Body of pancreas (tissue), 4 donors: ENCODE data around the gene ZNF549. TPM values are rescaled to one million over a fixed set of nuclear protein-coding genes. Genes with fewer than 3 reads are reported as not detected.

Experiments
- ATAC-seq: fragments of 150-250 bp; one replicate; pipeline ENCODE4 v1.9.1; 2016
- DNase-seq, 4 donors: peaks; one replicate each; pipeline ENCODE4 v3.0.0-alpha.2; 2019
- H3K27ac ChIP-seq, 4 donors: fragments of 200-600 bp; sonication (generic); 1 replicate in 3 of 4; 2 replicates in 1 of 4; pipeline versions ENCODE4 v1.5.1 to v1.6.1; 2016 to 2019; ENCODE audit warnings: mild to moderate bottlenecking in 1 of 4, mixed read lengths in 1 of 4, moderate library complexity in 1 of 4
- H3K27me3 ChIP-seq, 2 donors: fragments of 200-600 bp; sonication (generic); one replicate each; pipeline ENCODE4 v1.6.0; 2016; ENCODE audit warnings: mild to moderate bottlenecking in 1 of 2
- H3K36me3 ChIP-seq, 2 donors: fragments of 200-600 bp; sonication (generic); replicated peaks in 1 of 2; 2 replicates each; pipeline ENCODE4 v1.5.1; 2016; ENCODE audit warnings: low read depth in 2 of 2; ENCODE audit not compliant: insufficient read depth in 1 of 2
- H3K4me1 ChIP-seq: fragments of 200-600 bp; sonication (generic); one replicate; pipeline ENCODE4 v1.6.0; 2016
- H3K4me3 ChIP-seq, 2 donors: fragments of 200-600 bp; sonication (generic); 1 replicate in 1 of 2; 2 replicates in 1 of 2; pipeline ENCODE4 v1.5.1; 2016 to 2019
- H3K9me3 ChIP-seq, 3 donors: fragments of 200-600 bp; sonication (generic); 1 replicate in 2 of 3; 2 replicates in 1 of 3; pipeline ENCODE4 v1.5.1; 2016
- CTCF ChIP-seq, 7 experiments: fragments of 450-650 bp in 4 of 7; fragments of 200-600 bp in 3 of 7; sonication (generic) in 3 of 7; IDR thresholded peaks; one replicate each; pipeline ENCODE4 v1.5.1; 2016 to 2019; ENCODE audit warnings: antibody characterized with exemption in 7 of 7
- POLR2A ChIP-seq, 3 donors: fragments of 450-650 bp; IDR thresholded peaks; one replicate each; pipeline ENCODE4 v1.6.1; 2016; ENCODE audit warnings: antibody characterized with exemption in 3 of 3, mild to moderate bottlenecking in 2 of 3
- WGBS, 2 donors: methylation state at CpG; one replicate each; pipeline ENCODE4 v1.1.5; 2017; 5-methylcytosine and 5-hydroxymethylcytosine counted together
- intact Hi-C: fragments of 100-400 bp; cut with DNase I; formaldehyde crosslinking; loops from one replicate; pipeline ENCODE4 v1.15.1; 2023
- total RNA-seq, 2 donors: library from RNA; depleted of rRNA; stranded (reverse); fragments of >200 nt; gene quantifications; one replicate each; pipeline ENCODE4 v1.1.0, GENCODE V29; 2016

Gene ZNF549
- total RNA-seq, 2 donors from 2014 or later: 0.66 to 2.3 TPM

GRCh38 chr19:57599761-57600383, 72.7 kb downstream of the ZNF549 start, which contains the start of gene ZNF530:
ZNF530 (plus strand) TSS chr19:57599885; CDS start chr19:57604346, 4,461 bp downstream.
- DNase-seq (peak; percentile 92 to 95 (median 94)), ATAC-seq (peak; percentile 97)
- 0 to 1% methylated on average over 5 to 53 of the region's 53 CpGs for WGBS, 2 donors
- H3K4me1 ChIP-seq: peaks cover 12% of the 10 kb centered on the region
- H3K36me3 ChIP-seq: no peaks in the 10 kb centered on the region
- H3K27ac ChIP-seq: no peak within 1 kb of the TSS
- TF ChIP-seq CTCF (IDR thresholded peaks at IDR 0.05) (no peak), POLR2A (IDR thresholded peaks at IDR 0.05) (peak in 1 of 3 donors; percentile 26)
- intact Hi-C loops: no loop called here
- H3K9me3 ChIP-seq: peaks cover 0 to 12% (median 0%) of the 10 kb centered on the region in 3 donors
- no peaks in the 10 kb centered on the region for H3K27me3 ChIP-seq
- H3K4me3 ChIP-seq: peak within 1 kb of the TSS; percentile 58 to 60

GRCh38 chr19:57606931-57607330, 79.8 kb downstream of the ZNF549 start:
- Histone ChIP-seq H3K9me3 (peaks cover 0 to 11% (median 0%) of the 10 kb centered on the region in 3 donors), H3K27ac (no peak overlapping the region), H3K4me3 (no peak overlapping the region), H3K36me3 (no peaks in the 10 kb centered on the region), H3K4me1 (no peaks in the 10 kb centered on the region), H3K27me3 (no peaks in the 10 kb centered on the region)
- ATAC-seq (no peak), DNase-seq (no peak)
- WGBS, 2 donors: 94 to 96% methylated on average over 5 of the region's 5 CpGs
- TF ChIP-seq POLR2A (IDR thresholded peaks at IDR 0.05) (no peak), CTCF (IDR thresholded peaks at IDR 0.05) (no peak)
- intact Hi-C loops: no loop called here

Other genes starting within 250 kb of the ZNF549 start
- gene ZNF460, start 246.9 kb upstream of the ZNF549 start, total RNA-seq: 10 to 100 TPM; 22.7 to 30.1 TPM
- gene ZNF543, start 206.9 kb upstream of the ZNF549 start, total RNA-seq: 1 to 10 TPM in 1 of 2 donors, under 1 TPM in 1; 0.33 to 3.9 TPM
- 1 to 10 TPM; 2.9 to 4.0 TPM for gene ZNF304, start 176.1 kb upstream of the ZNF549 start, total RNA-seq
- 1 to 10 TPM; 2.6 to 8.6 TPM for gene TRAPPC2B, start 163.8 kb upstream of the ZNF549 start, total RNA-seq
- gene ZNF547, start 163.8 kb upstream of the ZNF549 start, total RNA-seq: 1 to 10 TPM in 1 of 2 donors, not detected in 1; 3.9 TPM
- 1 to 10 TPM; 6.6 to 7.5 TPM for gene ZNF548, start 137.5 kb upstream of the ZNF549 start, total RNA-seq
- gene ZNF17, start 116.2 kb upstream of the ZNF549 start, total RNA-seq: 1 to 10 TPM; 3.6 to 9.1 TPM
- 10 to 100 TPM in 1 of 2 donors, 1 to 10 TPM in 1; 1.8 to 17.8 TPM for gene ZNF749, start 92.0 kb upstream of the ZNF549 start, total RNA-seq
- under 1 TPM in 1 of 2 donors, not detected in 1; 0.78 TPM for gene VN1R1, start 70.2 kb upstream of the ZNF549 start, total RNA-seq
- 1 to 10 TPM; 2.9 to 7.9 TPM for gene ZNF772, start 49.8 kb upstream of the ZNF549 start, total RNA-seq
- 10 to 100 TPM in 1 of 2 donors, 1 to 10 TPM in 1; 8.6 to 21.3 TPM for gene ZNF419, start 39.6 kb upstream of the ZNF549 start, total RNA-seq
- gene ZNF773, start 27.4 kb upstream of the ZNF549 start, total RNA-seq: 1 to 10 TPM; 1.6 to 2.0 TPM
- gene ZNF550, start 32.5 kb downstream of the ZNF549 start, total RNA-seq: 1 to 10 TPM; 4.9 to 5.7 TPM
- gene ZNF416, start 51.6 kb downstream of the ZNF549 start, total RNA-seq: 1 to 10 TPM in 1 of 2 donors, under 1 TPM in 1; 0.66 to 2.1 TPM
- gene ZIK1, start 56.8 kb downstream of the ZNF549 start, total RNA-seq: 1 to 10 TPM in 1 of 2 donors, under 1 TPM in 1; 0.78 to 3.3 TPM
- 1 to 10 TPM in 1 of 2 donors, under 1 TPM in 1; 0.78 to 2.6 TPM for gene ZNF530, start 72.5 kb downstream of the ZNF549 start, total RNA-seq
- 10 to 100 TPM in 1 of 2 donors, 1 to 10 TPM in 1; 6.6 to 10.9 TPM for gene ZNF134, start 86.9 kb downstream of the ZNF549 start, total RNA-seq
- 1 to 10 TPM; 3.6 to 9.9 TPM for gene ZNF211, start 105.8 kb downstream of the ZNF549 start, total RNA-seq
- gene ZSCAN4, start 141.6 kb downstream of the ZNF549 start, total RNA-seq: not detected
- 1 to 10 TPM; 2.3 to 2.9 TPM for gene ZNF551, start 154.6 kb downstream of the ZNF549 start, total RNA-seq
- gene ZNF154, start 181.8 kb downstream of the ZNF549 start, total RNA-seq: 1 to 10 TPM; 2.1 to 2.6 TPM
- 1 to 10 TPM; 2.1 to 3.3 TPM for gene ZNF671, start 200.3 kb downstream of the ZNF549 start, total RNA-seq
- gene ZNF776, start 219.5 kb downstream of the ZNF549 start, total RNA-seq: 1 to 10 TPM; 4.3 to 8.8 TPM
- 10 to 100 TPM in 1 of 2 donors, 1 to 10 TPM in 1; 4.2 to 33.6 TPM for gene ZNF586, start 242.3 kb downstream of the ZNF549 start, total RNA-seq